OCI-LY7 (cell line): ENCODE data around the gene CDK19. TPM values are rescaled to one million over a fixed set of nuclear protein-coding genes. Genes with fewer than 3 reads are reported as not detected.

Experiments
- BruUV-seq: library from RNA; stranded (reverse); fragments of 400-500 nt; replicated peaks from 2 replicates; lab custom pipeline; 2021; lab: Mats Ljungman, UMichigan
- CTCF ChIA-PET: fragments of 300-600 bp; sonication (Branson Sonifier 250); formaldehyde crosslinking; loops from one replicate; lab custom pipeline; 2022; ENCODE audit warnings: antibody characterized with exemption; ENCODE audit not compliant: unreplicated experiment; lab: Charles Lee
- POLR2A ChIA-PET: fragments of 300-600 bp; sonication (Branson Sonifier 250); formaldehyde crosslinking; loops from one replicate; lab custom pipeline; 2022; ENCODE audit warnings: antibody characterized with exemption; lab: Charles Lee
- DNase-seq: peaks from one replicate; pipeline ENCODE4 v3.0.0-alpha.2; 2015; ENCODE audit warnings: low spot score
- H2AFZ ChIP-seq: fragments of 200-600 bp; sonication (generic), shearing (Covaris generic); 2 replicates; pipeline ENCODE4 v1.6.1; 2014; ENCODE audit warnings: mild to moderate bottlenecking, antibody characterized with exemption, low read length, moderate library complexity
- H3K27ac ChIP-seq: fragments of 200-600 bp; sonication (generic); 2 replicates; pipeline ENCODE4 v1.5.1; 2014; ENCODE audit warnings: mixed run types, low read depth, mild to moderate bottlenecking, moderate library complexity, low read length, inconsistent platforms; ENCODE audit not compliant: poor library complexity, severe bottlenecking
- H3K36me3 ChIP-seq: fragments of 200-600 bp; sonication (generic); 2 replicates; pipeline ENCODE4 v1.6.1; 2014; ENCODE audit warnings: mild to moderate bottlenecking, antibody characterized with exemption, low read length, moderate library complexity, mixed read lengths; ENCODE audit not compliant: insufficient read depth
- H3K4me1 ChIP-seq: fragments of 200-600 bp; sonication (generic); 2 replicates; pipeline ENCODE4 v1.5.1; 2014; ENCODE audit warnings: mild to moderate bottlenecking, low read length; ENCODE audit not compliant: insufficient read depth, poor library complexity, severe bottlenecking
- H3K4me2 ChIP-seq: fragments of 200-600 bp; sonication (generic); 2 replicates; pipeline ENCODE4 v1.6.1; 2014; ENCODE audit warnings: mild to moderate bottlenecking, low read length
- H3K4me3 ChIP-seq: fragments of 200-600 bp; sonication (generic); 2 replicates; pipeline ENCODE4 v1.5.1; 2014; ENCODE audit warnings: mild to moderate bottlenecking, low read depth, low read length; ENCODE audit not compliant: poor library complexity, severe bottlenecking
- H3K79me2 ChIP-seq: fragments of 200-600 bp; sonication (generic); 2 replicates; pipeline ENCODE4 v1.6.1; 2016; ENCODE audit warnings: low read depth, mild to moderate bottlenecking, low read length, moderate library complexity, mixed read lengths; ENCODE audit not compliant: insufficient read depth
- H3K9me2 ChIP-seq: fragments of 200-600 bp; sonication (generic); 2 replicates; pipeline ENCODE4 v1.6.1; 2016; ENCODE audit warnings: mild to moderate bottlenecking, low read length, mixed read lengths; ENCODE audit not compliant: insufficient read depth
- H3K9me3 ChIP-seq: fragments of 200-600 bp; sonication (generic); 2 replicates; pipeline ENCODE4 v1.6.1; 2014; ENCODE audit warnings: mild to moderate bottlenecking, mixed run types, low read length, mixed read lengths
- H4K20me1 ChIP-seq: fragments of 200-600 bp; sonication (generic); 2 replicates; pipeline ENCODE4 v1.6.1; 2014; ENCODE audit warnings: mild to moderate bottlenecking, antibody characterized with exemption, low read length, moderate library complexity, mixed read lengths; ENCODE audit not compliant: insufficient read depth
- EZH2phosphoT487 ChIP-seq: fragments of 200-600 bp; sonication (generic); IDR thresholded peaks from 2 replicates; pipeline ENCODE4 v1.6.1; 2018; ENCODE audit warnings: low read depth, borderline replicate concordance, mild to moderate bottlenecking, mixed run types, antibody characterized with exemption, low read length, moderate library complexity, mixed read lengths
- intact Hi-C: fragments of 100-400 bp; cut with micrococcal nuclease; formaldehyde crosslinking; loops from one replicate; pipeline ENCODE4 v1.10.0; 2022; ENCODE audit not compliant: unreplicated experiment
- total RNA-seq, 2 experiments: library from RNA; depleted of rRNA in 1 of 2; stranded (reverse); fragments of >200 nt in 1 of 2; shearing (Covaris generic) in 1 of 2; gene quantifications; 2 replicates each; pipeline ENCODE4 v1.2.3, GENCODE V29; 2014 to 2022
- TF ChIP-seq, protein P1 (sequence below): fragments of 200-600 bp; sonication (generic); conservative IDR thresholded peaks from 2 replicates; pipeline ENCODE4 v1.5.1; 2014; ENCODE audit warnings: mild to moderate bottlenecking, antibody characterized with exemption, low read length, moderate library complexity, mixed read lengths

The CDK19 gene
- total RNA-seq, 2 experiments from 2014 or later: 15.4 to 35.6 TPM

DNA sequence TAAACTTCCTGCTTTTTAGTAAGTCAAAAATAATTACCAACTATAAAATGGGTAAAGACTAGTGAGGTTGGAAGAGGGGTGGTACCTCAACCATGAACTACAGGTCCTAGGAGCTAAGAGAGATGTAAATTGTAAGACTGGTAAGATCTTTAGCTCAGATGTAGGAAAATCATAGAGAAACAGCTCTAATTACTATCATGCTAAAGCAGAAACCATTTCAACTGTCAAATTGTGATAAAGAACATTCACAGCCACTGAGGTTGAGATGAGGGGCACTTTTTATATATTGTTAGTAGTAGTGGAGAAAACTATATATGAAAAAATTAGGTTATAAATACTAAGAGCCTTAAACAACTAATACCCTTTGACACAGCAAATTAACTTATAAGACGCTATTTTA lies 20.0 kb downstream of the CDK19 start:
- no peak overlapping the region for H3K4me2 ChIP-seq
- H3K9me2 ChIP-seq: no peaks in the 10 kb centered on the region
- H3K9me3 ChIP-seq: peaks cover 7% of the 10 kb centered on the region
- peaks cover 16% of the 10 kb centered on the region for H3K4me1 ChIP-seq
- H3K36me3 ChIP-seq: peaks cover 3% of the 10 kb centered on the region; the same call in 1 of the 2 replicates
- intact Hi-C loops: no loop called here
- no peak overlapping the region for H3K4me3 ChIP-seq
- H3K27ac ChIP-seq: no peak overlapping the region
- no peak overlapping the region for H2AFZ ChIP-seq
- peaks cover 55% of the 10 kb centered on the region for H3K79me2 ChIP-seq
- CTCF ChIA-PET: no interaction called here
- POLR2A ChIA-PET: interaction anchor here (0.5 to 1.2 kb wide), 6 partner anchors 9 to 79 kb away, joined by 3 to 5 read pairs (median 4); partner anchors contain the start of genes AMD1 and CDK19
- no peaks in the 10 kb centered on the region for H4K20me1 ChIP-seq
- no peak for DNase-seq
- TF ChIP-seq, protein P1, sequence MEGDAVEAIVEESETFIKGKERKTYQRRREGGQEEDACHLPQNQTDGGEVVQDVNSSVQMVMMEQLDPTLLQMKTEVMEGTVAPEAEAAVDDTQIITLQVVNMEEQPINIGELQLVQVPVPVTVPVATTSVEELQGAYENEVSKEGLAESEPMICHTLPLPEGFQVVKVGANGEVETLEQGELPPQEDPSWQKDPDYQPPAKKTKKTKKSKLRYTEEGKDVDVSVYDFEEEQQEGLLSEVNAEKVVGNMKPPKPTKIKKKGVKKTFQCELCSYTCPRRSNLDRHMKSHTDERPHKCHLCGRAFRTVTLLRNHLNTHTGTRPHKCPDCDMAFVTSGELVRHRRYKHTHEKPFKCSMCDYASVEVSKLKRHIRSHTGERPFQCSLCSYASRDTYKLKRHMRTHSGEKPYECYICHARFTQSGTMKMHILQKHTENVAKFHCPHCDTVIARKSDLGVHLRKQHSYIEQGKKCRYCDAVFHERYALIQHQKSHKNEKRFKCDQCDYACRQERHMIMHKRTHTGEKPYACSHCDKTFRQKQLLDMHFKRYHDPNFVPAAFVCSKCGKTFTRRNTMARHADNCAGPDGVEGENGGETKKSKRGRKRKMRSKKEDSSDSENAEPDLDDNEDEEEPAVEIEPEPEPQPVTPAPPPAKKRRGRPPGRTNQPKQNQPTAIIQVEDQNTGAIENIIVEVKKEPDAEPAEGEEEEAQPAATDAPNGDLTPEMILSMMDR: no peak
- no peak for TF ChIP-seq EZH2phosphoT487
- BruUV-seq: no TSS peak

DNA sequence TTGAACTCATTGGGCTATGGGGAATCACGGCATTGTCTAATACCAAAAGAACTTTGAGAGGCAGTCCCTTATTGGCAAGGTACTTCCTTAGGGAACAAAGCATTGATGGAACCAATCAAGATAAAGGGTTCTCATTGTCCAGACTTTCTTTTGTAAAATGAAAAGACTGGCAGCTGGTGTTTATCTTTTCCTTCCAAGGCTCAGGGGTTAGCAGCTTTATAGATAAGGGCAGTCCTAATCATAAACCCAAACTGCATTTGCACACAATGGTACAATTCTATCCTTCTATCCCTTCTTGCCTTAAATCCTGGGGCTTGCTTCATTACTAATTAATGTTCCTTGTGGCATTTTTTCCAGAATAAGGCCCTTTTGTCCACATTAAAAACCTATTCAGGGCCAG lies 28.6 kb downstream of the CDK19 start:
- Histone ChIP-seq H3K27ac (no peak overlapping the region), H3K9me3 (peaks cover 9% of the 10 kb centered on the region; the same call in 1 of the 2 replicates), H3K4me1 (peaks cover 6% of the 10 kb centered on the region), H3K79me2 (no peaks in the 10 kb centered on the region; the same call in 1 of the 2 replicates), H4K20me1 (no peaks in the 10 kb centered on the region), H3K4me3 (no peak overlapping the region), H3K36me3 (peaks cover 5% of the 10 kb centered on the region; the same call in 1 of the 2 replicates), H3K9me2 (no peaks in the 10 kb centered on the region), H3K4me2 (no peak overlapping the region), H2AFZ (no peak overlapping the region)
- BruUV-seq: no TSS peak
- ChIA-PET POLR2A (interaction anchor here (0.8 kb wide), 1 partner anchor 8 kb away, joined by 4 read pairs; no protein-coding TSS in a partner anchor), CTCF (no interaction called here)
- intact Hi-C loops: no loop called here
- no peak for DNase-seq
- TF ChIP-seq, protein P1: no peak
- TF ChIP-seq EZH2phosphoT487: no peak

DNA sequence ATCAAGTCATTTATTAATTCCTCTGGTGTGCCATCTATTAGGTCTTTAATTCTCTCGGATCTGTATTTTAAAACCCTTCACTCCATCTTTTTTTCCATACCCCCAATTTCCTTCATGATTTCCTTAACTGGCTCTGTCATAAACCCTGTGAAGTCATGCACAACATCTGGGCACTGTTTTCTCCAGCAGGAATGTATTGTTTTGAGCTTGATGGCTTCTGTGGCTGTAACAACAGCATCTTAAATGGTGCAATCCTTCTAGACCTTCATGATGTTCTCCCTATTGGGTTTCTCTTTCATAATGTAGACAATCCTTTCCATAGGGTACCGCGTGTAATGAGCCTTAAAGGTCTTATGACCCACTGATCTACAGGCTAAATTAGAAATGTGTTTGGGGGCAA lies 29.0 kb downstream of the CDK19 start:
- no peaks in the 10 kb centered on the region for H4K20me1 ChIP-seq
- no peaks in the 10 kb centered on the region; the same call in 1 of the 2 replicates for H3K79me2 ChIP-seq
- ChIA-PET CTCF (no interaction called here), POLR2A (interaction anchor here (0.8 kb wide), 1 partner anchor 9 kb away, joined by 4 read pairs; no protein-coding TSS in a partner anchor)
- TF ChIP-seq, protein P1: no peak
- TF ChIP-seq EZH2phosphoT487: no peak
- BruUV-seq: no TSS peak
- DNase-seq: no peak
- H3K4me3 ChIP-seq: no peak overlapping the region
- peaks cover 5% of the 10 kb centered on the region; the same call in 1 of the 2 replicates for H3K36me3 ChIP-seq
- intact Hi-C loops: no loop called here
- H3K4me1 ChIP-seq: peaks cover 10% of the 10 kb centered on the region
- no peak overlapping the region for H3K27ac ChIP-seq
- no peak overlapping the region for H2AFZ ChIP-seq
- H3K9me3 ChIP-seq: peaks cover 9% of the 10 kb centered on the region; the same call in 1 of the 2 replicates
- H3K4me2 ChIP-seq: no peak overlapping the region
- H3K9me2 ChIP-seq: no peaks in the 10 kb centered on the region
